Mesendoderm (in vitro differentiated cells): Measurements from ENCODE around the gene RTKN.

ENCODE experiments used
- DNase-seq: peaks from one replicate; pipeline ENCODE4 v3.0.0; 2013
- H2AK5ac ChIP-seq: 2 replicates; pipeline ENCODE4 v1.6.1; 2013; ENCODE audit warnings: low read length, inconsistent platforms
- H2BK120ac ChIP-seq: 2 replicates; pipeline ENCODE4 v1.6.1; 2013; ENCODE audit warnings: low read depth, mild to moderate bottlenecking, low read length, moderate library complexity, mixed read lengths
- H2BK15ac ChIP-seq: replicated peaks from 2 replicates; pipeline ENCODE4 v1.6.1; 2013; ENCODE audit warnings: low read depth, mild to moderate bottlenecking, moderate library complexity
- H2BK5ac ChIP-seq: 2 replicates; pipeline ENCODE4 v1.6.1; 2013; ENCODE audit warnings: low read length, inconsistent platforms
- H3K18ac ChIP-seq: 2 replicates; pipeline ENCODE4 v1.6.1; 2013; ENCODE audit warnings: mild to moderate bottlenecking, low read length, mixed read lengths
- H3K23ac ChIP-seq: one replicate; pipeline ENCODE4 v1.6.1; 2013; ENCODE audit warnings: low read length
- H3K27ac ChIP-seq: 2 replicates; pipeline ENCODE4 v1.5.1; 2013; ENCODE audit warnings: low read depth, mild to moderate bottlenecking, inconsistent platforms, low read length, moderate library complexity
- H3K27me3 ChIP-seq: 2 replicates; pipeline ENCODE4 v1.6.1; 2013; ENCODE audit warnings: low read length, control low read depth, mild to moderate bottlenecking, inconsistent platforms; ENCODE audit not compliant: insufficient read depth, poor library complexity
- H3K36me3 ChIP-seq: 2 replicates; pipeline ENCODE4 v1.6.1; 2013; ENCODE audit warnings: low read length, inconsistent platforms; ENCODE audit not compliant: control insufficient read depth, insufficient read depth
- H3K4ac ChIP-seq: one replicate; pipeline ENCODE4 v1.6.1; 2013; ENCODE audit warnings: low read depth, mild to moderate bottlenecking, low read length, moderate library complexity
- H3K4me1 ChIP-seq: 2 replicates; pipeline ENCODE4 v1.6.1; 2013; ENCODE audit warnings: low read depth, low read length, inconsistent platforms; ENCODE audit not compliant: control insufficient read depth
- H3K4me2 ChIP-seq: 2 replicates; pipeline ENCODE4 v1.6.1; 2013; ENCODE audit warnings: low read length
- H3K4me3 ChIP-seq: 2 replicates; pipeline ENCODE4 v1.5.1; 2013; ENCODE audit warnings: mild to moderate bottlenecking, low read length
- H3K56ac ChIP-seq: one replicate; pipeline ENCODE4 v1.6.1; 2013; ENCODE audit warnings: low read length
- H3K79me1 ChIP-seq: 2 replicates; pipeline ENCODE4 v1.6.1; 2013; ENCODE audit warnings: low read length, inconsistent platforms
- H3K79me2 ChIP-seq: 2 replicates; pipeline ENCODE4 v1.6.1; 2013; ENCODE audit warnings: mild to moderate bottlenecking, low read length; ENCODE audit not compliant: control insufficient read depth, insufficient read depth
- H3K9ac ChIP-seq: 2 replicates; pipeline ENCODE4 v1.6.1; 2013; ENCODE audit warnings: low read length, inconsistent platforms
- H4K5ac ChIP-seq: one replicate; pipeline ENCODE4 v1.6.1; 2013; ENCODE audit warnings: low read length
- H4K8ac ChIP-seq: one replicate; pipeline ENCODE4 v1.6.1; 2013; ENCODE audit warnings: low read depth, mild to moderate bottlenecking, control low read depth, low read length, moderate library complexity
- WGBS: extraction: QIAGEN DNeasy Blood & Tissue Kit; methylation state at CpG from one replicate; pipeline ENCODE4 v1.1.7; 2013; ENCODE audit warnings: low lambda C conversion rate, missing lambda C conversion rate; ENCODE audit not compliant: insufficient coverage; ENCODE audit errors: extremely low coverage; 5-methylcytosine and 5-hydroxymethylcytosine counted together

Gene RTKN

GRCh38 chr2:74391209-74391579, 50.5 kb downstream of the RTKN start:
- H3K27me3 ChIP-seq: no peaks in the 10 kb centered on the region
- peak overlapping the region; percentile 72 for H3K4me2 ChIP-seq
- no CpG with 5 or more reads among the region's 11 CpGs for WGBS
- peaks cover 24% of the 10 kb centered on the region for H3K79me1 ChIP-seq
- H2AK5ac ChIP-seq: no peak overlapping the region
- H2BK15ac ChIP-seq: no peak overlapping the region
- H3K27ac ChIP-seq: peak overlapping the region; percentile 85
- H3K18ac ChIP-seq: peak overlapping the region; percentile 88
- no peak overlapping the region for H4K5ac ChIP-seq
- H3K4me3 ChIP-seq: peak overlapping the region; percentile 90
- H3K36me3 ChIP-seq: no peaks in the 10 kb centered on the region
- peaks cover 44% of the 10 kb centered on the region for H3K79me2 ChIP-seq
- DNase-seq: peak; percentile 64
- no peak overlapping the region for H2BK120ac ChIP-seq
- no peak overlapping the region for H3K23ac ChIP-seq
- no peak overlapping the region for H2BK5ac ChIP-seq
- H3K56ac ChIP-seq: peak overlapping the region; percentile 91
- peak overlapping the region; percentile 92 for H3K9ac ChIP-seq
- H4K8ac ChIP-seq: no peak overlapping the region
- no peak overlapping the region for H3K4ac ChIP-seq
- H3K4me1 ChIP-seq: peaks cover 3% of the 10 kb centered on the region

- Histone ChIP-seq H3K23ac (no peak overlapping the region), H2AK5ac (no peak overlapping the region), H3K4me2 (peak overlapping the region; percentile 14), H3K18ac (no peak overlapping the region), H3K27me3 (no peaks in the 10 kb centered on the region), H3K4me3 (no peak overlapping the region), H3K36me3 (no peaks in the 10 kb centered on the region), H3K4me1 (peaks cover 3% of the 10 kb centered on the region), H3K27ac (no peak overlapping the region), H4K5ac (no peak overlapping the region), H4K8ac (no peak overlapping the region), H3K56ac (no peak overlapping the region), H3K79me1 (peaks cover 24% of the 10 kb centered on the region), H3K79me2 (peaks cover 49% of the 10 kb centered on the region), H3K9ac (peak overlapping the region; percentile 12), H2BK5ac (no peak overlapping the region), H2BK15ac (no peak overlapping the region), H3K4ac (no peak overlapping the region), H2BK120ac (no peak overlapping the region)
- no CpG with 5 or more reads among the region's 5 CpGs for WGBS
- DNase-seq: no peak
Measured at GRCh38 chr2:74390606-74391005, 51.1 kb downstream of the RTKN start.

GRCh38 chr2:74387346-74387745, 54.4 kb downstream of the RTKN start:
- DNase-seq: no peak
- no peak overlapping the region for H2BK120ac ChIP-seq
- no peak overlapping the region for H4K5ac ChIP-seq
- no peak overlapping the region for H3K18ac ChIP-seq
- no peaks in the 10 kb centered on the region for H3K27me3 ChIP-seq
- no CpG with 5 or more reads among the region's 1 CpG for WGBS
- H3K56ac ChIP-seq: no peak overlapping the region
- no peak overlapping the region for H2BK15ac ChIP-seq
- peaks cover 3% of the 10 kb centered on the region for H3K4me1 ChIP-seq
- no peak overlapping the region for H2BK5ac ChIP-seq
- no peak overlapping the region for H3K23ac ChIP-seq
- no peak overlapping the region for H3K4ac ChIP-seq
- no peaks in the 10 kb centered on the region for H3K36me3 ChIP-seq
- H3K79me2 ChIP-seq: peaks cover 57% of the 10 kb centered on the region
- H3K4me2 ChIP-seq: no peak overlapping the region
- H3K9ac ChIP-seq: no peak overlapping the region
- H3K79me1 ChIP-seq: peaks cover 29% of the 10 kb centered on the region
- H4K8ac ChIP-seq: no peak overlapping the region
- H3K4me3 ChIP-seq: no peak overlapping the region
- H2AK5ac ChIP-seq: no peak overlapping the region
- H3K27ac ChIP-seq: no peak overlapping the region

GRCh38 chr2:74385396-74385795, 56.3 kb downstream of the RTKN start:
- Histone ChIP-seq H3K4me1 (peaks cover under 1% of the 10 kb centered on the region), H4K8ac (no peak overlapping the region), H3K56ac (no peak overlapping the region), H3K4me2 (no peak overlapping the region), H3K4ac (no peak overlapping the region), H2BK120ac (no peak overlapping the region), H2BK5ac (no peak overlapping the region), H2BK15ac (no peak overlapping the region), H3K9ac (no peak overlapping the region), H3K27ac (no peak overlapping the region), H3K23ac (no peak overlapping the region), H3K79me1 (peaks cover 36% of the 10 kb centered on the region), H3K4me3 (no peak overlapping the region), H3K27me3 (no peaks in the 10 kb centered on the region), H4K5ac (no peak overlapping the region), H2AK5ac (no peak overlapping the region), H3K79me2 (peaks cover 59% of the 10 kb centered on the region), H3K36me3 (no peaks in the 10 kb centered on the region), H3K18ac (no peak overlapping the region)
- DNase-seq: peak; percentile 14
- no CpG with 5 or more reads among the region's 8 CpGs for WGBS

- H3K27ac ChIP-seq: no peak overlapping the region
- no peak overlapping the region for H3K56ac ChIP-seq
- H2BK5ac ChIP-seq: no peak overlapping the region
- H3K4me2 ChIP-seq: no peak overlapping the region
- H3K4me1 ChIP-seq: peaks cover 12% of the 10 kb centered on the region
- H3K9ac ChIP-seq: no peak overlapping the region
- H4K5ac ChIP-seq: no peak overlapping the region
- no peak overlapping the region for H3K4ac ChIP-seq
- peaks cover 56% of the 10 kb centered on the region for H3K79me2 ChIP-seq
- WGBS: no CpG with 5 or more reads among the region's 3 CpGs
- DNase-seq: no peak
- H3K79me1 ChIP-seq: peaks cover 36% of the 10 kb centered on the region
- H4K8ac ChIP-seq: no peak overlapping the region
- H3K4me3 ChIP-seq: no peak overlapping the region
- no peak overlapping the region for H3K23ac ChIP-seq
- H3K18ac ChIP-seq: no peak overlapping the region
- no peaks in the 10 kb centered on the region for H3K36me3 ChIP-seq
- no peaks in the 10 kb centered on the region for H3K27me3 ChIP-seq
- H2BK15ac ChIP-seq: no peak overlapping the region
- H2AK5ac ChIP-seq: no peak overlapping the region
- no peak overlapping the region for H2BK120ac ChIP-seq
Measured at GRCh38 chr2:74384051-74384450, 57.7 kb downstream of the RTKN start.

GRCh38 chr2:74383254-74383653, 58.5 kb downstream of the RTKN start:
- Histone ChIP-seq H3K4ac (no peak overlapping the region), H3K79me2 (peaks cover 53% of the 10 kb centered on the region), H3K79me1 (peaks cover 29% of the 10 kb centered on the region), H3K9ac (no peak overlapping the region), H3K4me3 (no peak overlapping the region), H2BK15ac (no peak overlapping the region), H3K18ac (no peak overlapping the region), H2BK120ac (no peak overlapping the region), H2BK5ac (no peak overlapping the region), H3K27ac (no peak overlapping the region), H3K56ac (no peak overlapping the region), H3K27me3 (no peaks in the 10 kb centered on the region), H3K36me3 (no peaks in the 10 kb centered on the region), H3K23ac (no peak overlapping the region), H4K8ac (no peak overlapping the region), H2AK5ac (no peak overlapping the region), H4K5ac (no peak overlapping the region), H3K4me1 (peaks cover 12% of the 10 kb centered on the region), H3K4me2 (no peak overlapping the region)
- WGBS: no CpG with 5 or more reads among the region's 1 CpG
- DNase-seq: no peak
